Prostate gland (tissue), 2 donors: Measurements from ENCODE around the gene HOXA7. TPM values are rescaled to one million over a fixed set of nuclear protein-coding genes. Genes with fewer than 3 reads are reported as not detected.

Experiments
- DNase-seq: peaks from one replicate; pipeline ENCODE4 v3.0.0-alpha.2; 2019; ENCODE audit warnings: low spot score
- H3K27ac ChIP-seq, 2 donors: fragments of 200-600 bp; sonication (generic); 2 replicates each; pipeline ENCODE4 v1.5.1; 2017 to 2019
- H3K27me3 ChIP-seq: fragments of 200-600 bp; sonication (generic); replicated peaks from 2 replicates; pipeline ENCODE4 v1.5.1; 2019; ENCODE audit not compliant: insufficient read depth
- H3K36me3 ChIP-seq, 2 donors: fragments of 200-600 bp; sonication (generic); 1 replicate in 1 of 2; 2 replicates in 1 of 2; pipeline versions ENCODE4 v1.5.1 to v1.8.1; 2017 to 2019
- H3K4me1 ChIP-seq: fragments of 200-600 bp; sonication (generic); replicated peaks from 2 replicates; pipeline ENCODE4 v1.5.1; 2019
- H3K4me3 ChIP-seq, 2 donors: fragments of 200-600 bp; sonication (generic); 2 replicates each; pipeline ENCODE4 v1.5.1; 2017 to 2019
- H3K9me3 ChIP-seq: fragments of 200-600 bp; sonication (generic); 2 replicates; pipeline ENCODE4 v1.5.1; 2017
- CTCF ChIP-seq, 4 experiments: fragments of 200-600 bp in 2 of 4; fragments of 450-650 bp in 2 of 4; sonication (generic) in 2 of 4; IDR thresholded peaks; 1 replicate in 3 of 4; 2 replicates in 1 of 4; pipeline ENCODE4 v1.5.1; 2016 to 2019; ENCODE audit warnings: antibody characterized with exemption in 4 of 4, mild to moderate bottlenecking in 2 of 4, moderate library complexity in 2 of 4
- POLR2A ChIP-seq: fragments of 450-650 bp; IDR thresholded peaks from one replicate; pipeline ENCODE4 v1.6.1; 2016; ENCODE audit warnings: antibody characterized with exemption, mild to moderate bottlenecking
- POLR2AphosphoS5 ChIP-seq: sonication (generic); formaldehyde crosslinking; IDR thresholded peaks from one replicate; pipeline ENCODE4 v1.6.1; 2017; ENCODE audit warnings: antibody characterized with exemption
- WGBS: methylation state at CpG from one replicate; pipeline ENCODE4 v1.1.5; 2018; 5-methylcytosine and 5-hydroxymethylcytosine counted together
- intact Hi-C: fragments of 100-400 bp; cut with DNase I; formaldehyde crosslinking; loops from one replicate; pipeline ENCODE4 v1.14.2; 2022
- total RNA-seq, 2 donors: library from RNA; depleted of rRNA; stranded (reverse); fragments of >200 nt; gene quantifications; one replicate each; pipeline ENCODE4 v1.1.0, GENCODE V29; 2016

HOXA7 gene
- total RNA-seq, 2 donors from 2014 or later: 2.2 to 4.6 TPM

DNA sequence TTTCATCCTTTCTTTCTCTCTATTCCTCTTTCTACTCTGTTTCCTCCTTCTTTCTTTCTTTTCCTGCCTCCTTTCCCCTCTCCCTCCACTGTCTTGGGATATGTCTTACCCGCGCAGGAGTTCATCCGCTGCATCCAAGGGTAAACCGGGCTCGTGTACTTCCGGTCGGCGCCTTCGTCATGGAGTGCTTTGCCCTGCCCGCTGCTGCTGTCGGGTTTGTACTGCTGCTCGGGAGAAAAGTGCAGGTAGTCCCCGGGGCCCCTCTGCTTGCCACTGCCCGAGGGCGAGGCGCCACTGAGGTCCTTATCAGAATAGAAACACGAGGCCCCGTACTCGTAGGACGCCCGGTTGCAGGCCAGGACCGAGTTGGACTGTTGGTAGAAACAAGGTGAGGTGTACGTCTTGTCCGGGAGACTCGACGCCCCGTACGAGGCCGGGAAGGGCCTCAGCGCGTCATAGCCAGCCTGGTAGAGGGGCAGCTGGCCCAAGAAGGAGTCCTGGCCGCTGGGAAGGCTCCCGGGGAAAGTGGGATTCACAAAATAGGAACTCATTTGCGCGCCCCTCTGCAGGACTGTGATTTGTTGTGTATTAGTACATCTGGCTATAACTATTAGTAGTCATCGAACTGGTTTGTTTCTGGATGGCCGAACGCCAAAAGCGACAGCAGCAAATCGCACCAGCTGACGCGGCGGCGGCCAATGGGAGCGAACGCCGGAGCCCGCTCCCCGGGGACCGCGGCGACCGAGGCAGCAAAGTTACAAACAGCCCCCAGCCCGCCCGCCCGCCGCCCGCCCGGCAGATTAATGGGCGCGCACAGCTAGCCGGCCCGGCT is 9.1 kb downstream of the HOXA7 start, which contains the start of gene HOXA6:
TSS of gene HOXA6 (minus strand) at position 576 of the 832 bp plus-strand sequence. CDS start at position 551, 25 bp downstream.
- Histone ChIP-seq H3K9me3 (no peaks in the 10 kb centered on the region), H3K27ac (peak within 1 kb of the TSS; percentile 85 to 87), H3K27me3 (no peaks in the 10 kb centered on the region), H3K4me1 (peaks cover 4% of the 10 kb centered on the region), H3K4me3 (peak within 1 kb of the TSS; percentile 35 to 38), H3K36me3 (no peaks in the 10 kb centered on the region)
- DNase-seq: peak; percentile 77
- no peak for TF ChIP-seq CTCF (IDR thresholded peaks at IDR 0.05)
- no peak for TF ChIP-seq POLR2A
- no peak for TF ChIP-seq POLR2AphosphoS5
- intact Hi-C loops: no loop called here
- 48% methylated on average over 55 of the region's 63 CpGs for WGBS

DNA sequence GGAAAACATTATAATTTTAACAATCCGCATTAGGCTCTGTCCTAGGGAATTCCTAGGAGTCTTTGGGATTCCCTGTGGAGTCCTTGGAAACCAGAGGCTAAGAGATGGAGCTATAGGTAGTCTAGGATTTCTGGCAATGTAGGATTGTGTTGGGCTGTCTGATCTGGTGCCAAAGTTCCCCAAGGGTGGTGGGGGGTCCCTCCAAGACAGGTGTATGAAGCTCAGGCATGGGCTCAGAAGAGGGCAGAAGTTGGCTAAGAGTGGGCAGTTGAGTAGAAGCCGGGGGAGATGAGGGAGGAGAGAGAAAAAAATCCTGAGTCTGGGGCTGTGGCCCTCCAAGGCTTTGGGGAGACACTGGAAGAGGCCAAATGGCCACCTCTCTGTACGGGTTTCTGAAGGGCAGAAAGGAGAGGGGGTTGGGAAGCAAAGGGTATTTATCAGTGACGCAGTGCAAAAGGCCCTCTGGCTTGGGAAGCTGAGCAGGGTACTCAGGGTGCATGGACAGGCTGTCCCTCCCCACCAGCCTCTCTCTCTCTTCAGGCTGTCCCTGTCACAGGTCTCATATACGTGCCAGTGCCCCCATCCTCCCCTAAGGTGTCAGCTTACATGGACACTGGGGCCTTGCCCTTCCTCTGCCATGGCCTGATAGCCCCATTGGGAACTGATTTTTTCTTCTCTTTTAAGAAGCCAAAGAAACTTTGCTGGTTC is 9.8 kb downstream of the HOXA7 start:
- WGBS: 78% methylated on average over 5 of the region's 5 CpGs
- no peak for DNase-seq
- TF ChIP-seq POLR2AphosphoS5: no peak
- TF ChIP-seq CTCF (IDR thresholded peaks at IDR 0.05): no peak
- no peak for TF ChIP-seq POLR2A
- H3K4me3 ChIP-seq: peak overlapping the region in 1 of 2 donors; percentile 38
- H3K9me3 ChIP-seq: no peaks in the 10 kb centered on the region
- H3K27me3 ChIP-seq: no peaks in the 10 kb centered on the region
- H3K36me3 ChIP-seq: no peaks in the 10 kb centered on the region
- peak overlapping the region; percentile 85 to 87 for H3K27ac ChIP-seq
- intact Hi-C loops: no loop called here
- H3K4me1 ChIP-seq: peaks cover 4% of the 10 kb centered on the region

GRCh38 chr7:27145914-27146412 is 10.5 kb downstream of the HOXA7 start:
- no peaks in the 10 kb centered on the region for H3K36me3 ChIP-seq
- intact Hi-C loops: no loop called here

GRCh38 chr7:27145165-27145913 is 11.1 kb downstream of the HOXA7 start:
- WGBS: 84% methylated on average over 47 of the region's 47 CpGs
- Histone ChIP-seq H3K36me3 (no peaks in the 10 kb centered on the region), H3K4me3 (peak overlapping the region in 1 of 2 donors; percentile 2), H3K27ac (peak overlapping the region in 1 of 2 donors; percentile 39), H3K4me1 (peaks cover 4% of the 10 kb centered on the region), H3K27me3 (no peaks in the 10 kb centered on the region), H3K9me3 (no peaks in the 10 kb centered on the region)
- no peak for DNase-seq
- TF ChIP-seq POLR2A (no peak), CTCF (IDR thresholded peaks at IDR 0.05) (no peak), POLR2AphosphoS5 (no peak)
- intact Hi-C loops: no loop called here

More at GRCh38 chr7:27145914-27146412, 10.5 kb downstream of the HOXA7 start:
- Histone ChIP-seq H3K4me3 (no peak overlapping the region), H3K9me3 (no peaks in the 10 kb centered on the region), H3K4me1 (peaks cover 4% of the 10 kb centered on the region), H3K27me3 (no peaks in the 10 kb centered on the region), H3K27ac (no peak overlapping the region)
- TF ChIP-seq POLR2A: no peak
- TF ChIP-seq POLR2AphosphoS5: no peak
- no peak for TF ChIP-seq CTCF (IDR thresholded peaks at IDR 0.05)
- DNase-seq: no peak
- 92% methylated on average over 11 of the region's 11 CpGs for WGBS
